Inflammatory macrophage (primary cell): ENCODE measurements around the gene C9orf78.
A peak's percentile ranks its signal among the peaks of the same experiment; 100 is the strongest.

Experiments
- DNase-seq, 2 donors: peaks; one replicate each; pipeline ENCODE4 v3.0.0-alpha.2; 2020 to 2022

The C9orf78 gene

DNA sequence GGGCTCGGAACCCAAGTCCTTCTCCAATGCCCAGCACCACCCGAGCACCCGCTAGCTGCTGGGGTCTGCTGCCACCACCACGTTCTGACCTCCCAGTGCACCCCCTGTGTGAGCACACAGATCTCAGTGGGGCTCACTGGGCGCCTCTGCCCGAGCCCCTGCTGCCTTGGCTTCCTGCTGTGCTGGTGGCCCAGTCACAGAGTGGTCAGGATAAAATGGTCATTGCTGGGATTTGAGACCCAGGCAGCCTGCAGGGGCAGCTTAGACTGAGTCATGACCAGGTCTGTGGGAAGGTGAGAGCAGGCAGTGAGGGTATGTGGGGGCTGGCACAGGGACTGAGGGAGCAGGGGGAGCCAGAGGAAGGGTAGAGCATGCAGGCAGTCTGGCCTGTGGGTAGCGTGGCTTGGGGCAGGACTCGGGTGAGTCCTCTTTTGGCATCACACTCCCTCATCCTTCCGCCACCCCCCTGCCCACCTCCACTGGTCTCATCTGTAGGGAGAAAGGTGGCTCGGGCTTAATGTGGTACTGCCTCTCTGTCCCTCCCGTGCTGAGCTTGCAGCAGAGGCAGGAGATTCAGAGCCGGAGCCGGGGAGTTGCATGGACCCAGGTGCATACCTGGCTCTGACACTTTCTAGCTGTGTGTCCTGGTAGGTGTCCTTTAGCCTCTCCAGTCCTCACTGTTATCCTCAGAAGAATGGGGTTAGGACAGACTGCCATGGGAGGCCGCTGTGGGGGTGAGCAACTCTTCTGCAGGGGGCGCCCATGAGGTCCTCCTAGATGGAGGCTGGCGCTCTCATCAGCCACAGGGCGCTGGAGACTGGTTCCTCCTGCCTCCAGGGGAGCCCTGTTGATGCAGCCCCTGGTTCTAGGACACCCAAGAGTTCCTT is 32.3 kb upstream of the C9orf78 start:
- DNase-seq: no peak

- DNase-seq: peak; percentile 56 to 62
These were observed 31.5 kb upstream of the C9orf78 start for GRCh38 chr9:129866394-129867135.

GRCh38 chr9:129865668-129866320 is 30.7 kb upstream of the C9orf78 start:
- no peak for DNase-seq

DNA sequence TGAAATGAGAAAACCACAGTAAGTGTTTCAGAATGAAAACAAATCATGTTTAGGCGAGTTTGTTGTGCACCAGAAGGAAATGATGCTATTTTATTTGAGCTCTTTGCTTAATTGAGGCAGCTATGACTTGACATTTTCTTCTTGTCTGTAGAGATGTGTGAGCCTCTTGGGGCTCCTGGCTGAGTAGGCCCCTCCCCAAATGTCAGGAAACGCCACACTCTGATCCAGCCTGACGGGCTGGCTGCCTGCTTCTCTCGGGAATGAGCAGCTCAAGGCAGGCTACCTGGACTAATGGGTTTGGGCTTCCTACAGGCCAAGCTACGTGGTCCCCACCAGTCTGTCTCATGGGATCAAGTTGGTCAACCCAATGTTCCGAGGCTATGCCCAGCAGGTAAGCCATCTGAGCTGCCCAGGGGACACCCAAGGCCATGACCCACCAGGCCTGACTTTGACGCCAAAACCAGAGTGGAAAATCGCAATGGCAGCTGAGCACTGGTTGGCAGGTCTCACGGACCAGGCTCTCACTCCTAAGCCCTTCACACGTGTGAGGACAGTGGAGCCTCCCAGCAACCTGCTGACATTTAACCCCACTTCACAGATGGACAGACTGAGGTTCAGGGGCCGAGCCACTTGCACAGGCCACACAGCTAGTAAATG is 30.0 kb upstream of the C9orf78 start:
- DNase-seq: no peak

DNA sequence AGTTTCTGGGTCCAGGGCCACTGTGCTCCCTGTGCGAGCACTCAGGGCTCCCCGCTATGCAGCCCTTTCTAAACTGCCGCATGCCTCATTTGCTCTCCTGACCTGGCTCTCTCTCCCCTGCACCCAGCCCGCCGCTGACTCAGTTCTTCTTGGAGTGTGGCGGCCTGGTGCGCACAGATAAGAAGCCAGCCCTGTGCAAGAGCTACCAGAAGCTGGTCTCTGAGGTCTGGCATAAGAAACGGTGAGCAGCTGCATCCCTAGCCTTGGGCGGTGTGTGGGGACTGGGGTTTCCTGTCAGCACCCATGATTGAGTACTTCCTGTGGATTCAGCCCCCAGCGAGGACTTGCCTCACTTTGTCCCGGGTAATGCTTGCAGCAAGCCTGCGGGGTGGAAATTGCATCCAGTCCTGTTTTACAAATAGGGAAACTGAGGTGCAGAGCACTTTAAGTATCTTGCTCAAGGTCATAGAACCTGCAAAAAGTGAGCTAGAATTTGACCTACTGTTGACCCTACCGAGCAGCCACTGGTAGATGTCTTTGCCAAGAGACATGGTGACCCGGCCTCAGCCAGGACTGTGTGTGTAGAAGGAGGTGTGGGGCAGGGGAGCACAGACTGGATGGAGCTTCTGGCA is 28.1 kb upstream of the C9orf78 start:
- DNase-seq: peak; percentile 59 to 70

DNA sequence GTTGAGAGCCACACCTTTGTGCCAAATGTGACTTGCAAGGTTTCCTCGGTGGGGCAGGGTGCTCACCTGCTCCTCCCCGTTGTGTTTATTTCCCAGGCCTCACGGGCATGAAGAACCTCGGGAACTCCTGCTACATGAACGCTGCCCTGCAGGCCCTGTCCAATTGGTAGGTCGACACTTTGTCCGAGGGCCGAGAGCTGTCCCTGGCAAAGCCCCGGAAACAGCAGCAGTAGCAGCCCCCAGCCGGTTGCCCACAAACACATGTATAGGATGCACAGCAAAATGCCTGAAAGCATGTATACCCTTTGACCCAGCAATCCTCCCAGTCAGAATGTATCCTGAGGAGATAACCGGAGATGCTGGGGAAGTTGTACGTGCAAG is 26.4 kb upstream of the C9orf78 start:
- no peak for DNase-seq

GRCh38 chr9:129860653-129861446 is 25.8 kb upstream of the C9orf78 start:
- DNase-seq: no peak

DNA sequence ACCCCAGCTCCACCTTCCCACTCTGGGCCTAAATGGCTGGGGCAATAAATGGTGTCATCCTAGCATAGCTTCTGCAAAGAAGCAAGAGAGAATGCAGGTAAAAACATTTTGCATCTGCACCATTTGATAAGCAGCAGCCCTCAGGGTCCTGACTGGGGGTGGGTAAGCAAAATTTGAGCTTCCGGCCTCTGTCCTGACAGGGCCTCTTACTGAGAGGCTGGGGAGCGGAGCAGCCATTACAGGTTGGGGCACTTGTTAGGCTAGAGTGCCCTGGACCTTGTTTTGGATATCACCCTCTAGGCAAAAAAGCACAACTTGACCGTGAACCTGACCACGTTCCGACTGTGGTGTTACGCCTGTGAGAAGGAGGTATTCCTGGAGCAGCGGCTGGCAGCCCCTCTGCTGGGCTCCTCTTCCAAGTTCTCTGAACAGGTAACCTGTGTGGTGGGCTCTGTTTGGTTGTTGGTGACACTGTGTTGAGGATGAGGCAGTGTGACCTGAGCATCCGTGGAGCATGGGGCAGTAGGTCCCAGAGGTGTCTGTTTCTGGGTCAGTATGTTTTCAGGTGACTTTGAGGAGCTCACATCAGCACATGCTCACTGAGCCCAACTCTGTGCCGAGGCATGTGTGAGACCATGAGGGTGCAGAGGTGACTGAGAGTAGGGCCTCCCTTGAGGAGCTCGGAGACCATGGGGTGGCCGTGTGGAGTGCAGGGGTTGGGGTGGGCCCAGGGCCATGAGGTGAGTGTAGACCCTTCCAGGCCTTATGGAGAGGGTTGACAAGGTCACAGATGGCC is 23.3 kb upstream of the C9orf78 start:
- no peak for DNase-seq

DNA sequence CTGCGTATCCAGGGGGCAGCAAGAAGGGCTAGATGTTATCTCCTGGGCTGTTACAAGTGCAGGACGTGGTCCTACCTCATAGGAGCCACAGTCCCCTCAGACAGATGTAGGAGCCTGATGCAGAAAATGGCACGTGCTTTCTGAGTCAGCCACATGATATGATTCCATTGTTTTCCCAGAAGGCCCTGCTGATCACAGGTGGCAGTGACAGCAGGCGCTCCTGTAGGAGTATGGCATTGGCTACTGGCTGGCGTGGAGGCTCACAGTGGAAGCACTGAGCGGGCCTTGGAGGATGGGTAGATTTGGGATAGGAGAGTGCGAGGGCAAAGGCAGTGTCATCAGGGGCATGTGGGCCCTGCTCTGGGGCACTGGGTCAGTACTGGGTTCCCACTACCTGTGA is 22.1 kb upstream of the C9orf78 start:
- DNase-seq: no peak

DNA sequence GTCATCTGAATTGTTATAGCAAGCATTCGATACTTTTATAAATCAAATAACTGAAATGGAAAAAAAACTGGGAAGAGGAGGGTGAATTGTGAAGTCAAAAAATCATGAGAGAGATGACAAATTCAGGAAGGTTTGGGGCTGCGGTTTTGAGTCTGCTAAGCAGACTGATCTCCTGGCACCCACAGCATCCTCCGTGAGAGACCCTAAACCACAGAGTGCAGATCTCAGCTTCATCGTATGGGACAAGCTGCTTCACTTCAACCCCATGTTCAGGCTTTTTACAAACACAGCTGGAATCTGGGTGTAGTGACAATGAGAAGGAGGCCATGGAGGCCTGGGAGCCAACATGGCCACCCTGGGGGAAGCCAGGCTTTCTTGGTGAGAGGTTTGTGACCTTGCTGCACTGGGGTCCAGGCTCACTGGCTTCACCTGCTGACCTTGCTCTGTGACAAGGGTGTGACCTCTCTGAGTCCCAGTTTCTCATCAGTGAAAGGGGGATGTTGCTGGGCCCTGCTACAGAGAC is 19.6 kb upstream of the C9orf78 start:
- no peak for DNase-seq

GRCh38 chr9:129853614-129854013 is 18.5 kb upstream of the C9orf78 start:
- DNase-seq: no peak

DNA sequence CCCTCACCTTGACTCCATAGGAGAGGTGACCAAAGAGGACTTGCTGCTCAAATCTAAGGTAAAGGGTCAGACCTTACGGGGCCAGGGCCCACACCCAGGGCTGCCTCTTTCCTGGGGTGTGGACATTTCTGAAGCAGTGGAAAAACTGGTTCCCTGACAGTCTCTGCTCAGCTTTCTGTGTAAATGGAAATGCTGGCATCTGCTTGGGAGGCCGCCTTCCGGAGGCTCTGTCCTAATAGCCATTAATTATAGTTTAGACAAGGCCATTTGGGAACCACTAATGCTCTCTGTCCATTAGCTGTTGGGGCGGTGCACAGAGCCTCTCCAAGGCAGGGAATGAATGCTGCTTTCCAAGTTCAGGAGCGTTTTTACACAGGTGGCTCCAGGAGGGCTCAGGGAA is 17.5 kb upstream of the C9orf78 start:
- DNase-seq: no peak

- no peak for DNase-seq
These were observed 16.7 kb upstream of the C9orf78 start for GRCh38 chr9:129851821-129852220.

GRCh38 chr9:129850821-129851550 is 15.9 kb upstream of the C9orf78 start:
- DNase-seq: no peak

GRCh38 chr9:129849901-129850300 is 14.8 kb upstream of the C9orf78 start:
- no peak for DNase-seq

DNA sequence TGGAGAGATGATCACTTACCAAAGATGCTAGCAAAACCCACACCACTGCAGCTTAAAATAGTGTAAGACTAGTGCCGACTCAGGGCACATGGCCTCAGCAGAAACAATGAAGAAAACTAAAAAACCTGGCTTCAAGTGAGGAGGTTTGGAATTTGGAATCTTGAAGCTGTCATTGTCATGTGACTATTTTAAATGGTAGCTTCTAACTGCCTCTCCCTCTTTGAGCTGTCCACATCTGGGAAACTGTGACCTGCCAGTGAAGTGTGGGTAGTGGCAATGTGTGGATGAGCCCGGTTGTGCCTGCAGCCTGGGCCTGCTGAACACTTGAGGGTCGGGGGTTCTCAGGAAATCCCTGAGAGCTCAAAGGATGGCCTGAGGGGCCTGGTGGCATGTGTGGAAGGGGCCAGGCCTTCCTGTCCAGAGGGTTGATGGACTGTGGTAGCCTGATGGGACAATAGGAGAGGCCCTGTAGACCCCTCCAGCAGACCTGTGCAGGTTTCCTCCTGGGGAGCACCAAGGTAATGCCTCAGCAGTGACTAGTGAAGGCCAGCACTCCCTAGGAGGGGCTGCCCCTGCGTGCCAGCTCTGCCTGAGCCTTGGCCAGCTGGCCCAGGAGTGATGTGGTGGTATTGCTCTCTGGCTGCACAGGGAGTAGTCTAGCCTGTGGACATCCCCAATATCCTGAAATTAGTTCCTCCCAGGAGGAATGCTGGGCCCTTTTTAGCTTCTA is 13.8 kb upstream of the C9orf78 start:
- no peak for DNase-seq

DNA sequence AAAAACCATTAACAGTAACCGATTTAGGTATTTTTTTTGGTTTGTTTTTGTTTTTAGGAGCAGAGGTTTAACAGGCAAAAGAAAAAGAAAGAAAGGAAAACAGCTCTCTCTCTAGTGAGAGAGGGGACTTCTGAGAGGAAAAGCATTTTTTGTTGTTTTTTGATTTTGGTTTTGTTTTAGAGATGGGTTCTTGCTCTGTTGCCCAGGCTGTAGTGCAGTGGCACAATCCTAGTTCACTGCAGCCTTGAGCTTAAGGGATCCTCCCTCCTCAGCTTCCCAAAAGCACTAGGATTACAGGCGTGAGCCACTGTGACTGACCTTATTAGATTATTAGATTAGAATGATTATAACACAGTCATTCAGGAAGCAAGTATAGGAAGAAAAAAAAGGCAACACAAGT is 10.3 kb upstream of the C9orf78 start:
- no peak for DNase-seq

DNA sequence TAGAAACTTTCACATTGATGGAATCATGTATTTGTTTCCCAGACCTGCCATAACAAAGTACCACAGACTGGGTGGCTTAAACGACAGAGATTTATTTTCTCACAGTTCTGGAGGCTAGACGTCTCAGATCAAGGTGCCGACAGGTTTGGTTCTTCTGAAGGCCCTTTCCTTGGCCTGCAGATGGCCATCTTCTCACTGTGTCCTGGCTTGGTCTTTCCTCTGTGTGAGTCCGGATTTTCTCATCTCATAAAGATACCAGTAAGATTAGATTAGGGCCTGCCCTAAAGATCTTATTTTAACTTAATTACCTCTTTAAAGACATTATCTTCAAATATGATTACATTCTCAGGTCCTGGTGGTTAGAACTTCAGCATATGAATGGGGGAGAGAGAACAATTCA is 6.0 kb upstream of the C9orf78 start:
- DNase-seq: no peak

DNA sequence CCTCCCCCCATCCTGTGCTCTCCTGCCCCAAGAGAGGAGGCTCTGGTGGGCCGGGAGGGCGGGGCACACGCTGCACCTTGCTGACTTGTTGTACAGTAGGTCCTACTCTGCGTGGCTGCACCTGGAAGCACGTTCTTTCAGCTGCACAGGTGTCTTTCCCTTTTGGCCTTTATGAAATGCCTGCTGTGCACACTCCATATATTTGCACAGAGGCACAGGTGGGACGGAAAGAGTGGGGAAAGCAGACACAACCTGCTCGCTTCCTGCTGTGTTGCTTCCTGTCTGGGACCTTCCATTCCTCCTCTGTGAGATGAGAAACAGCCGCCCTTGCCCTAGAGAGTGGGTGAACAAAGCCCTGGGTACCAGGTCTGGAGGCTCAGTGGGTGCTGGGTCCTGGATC is 5.0 kb upstream of the C9orf78 start:
- DNase-seq: no peak
